Hematopoietic multipotent progenitor cell (in vitro differentiated cells): ENCODE data around the gene RBSN. TPM values are rescaled to one million over a fixed set of nuclear protein-coding genes. Genes with fewer than 3 reads are reported as not detected.
A peak's percentile ranks its signal among the peaks of the same experiment; 100 is the strongest.

Experiments used
- DNase-seq, 3 donors: peaks; one replicate each; pipeline ENCODE4 v3.0.0-alpha.2; 2011 to 2015; ENCODE audit warnings: low read depth in 2 of 3, low spot score in 2 of 3
- total RNA-seq: library from RNA; depleted of rRNA; stranded (reverse); fragments of >200 nt; gene quantifications from one replicate; pipeline ENCODE4 v1.2.3, GENCODE V29; 2012

The RBSN gene
- total RNA-seq, 1 donor: 12.4 TPM

GRCh38 chr3:15102256-15102655, 3.3 kb upstream of the RBSN start:
- peak in 1 of 3 donors; percentile 46 for DNase-seq

- no peak for DNase-seq
These were observed 583 bp upstream of the RBSN start for GRCh38 chr3:15099364-15100098.

DNA sequence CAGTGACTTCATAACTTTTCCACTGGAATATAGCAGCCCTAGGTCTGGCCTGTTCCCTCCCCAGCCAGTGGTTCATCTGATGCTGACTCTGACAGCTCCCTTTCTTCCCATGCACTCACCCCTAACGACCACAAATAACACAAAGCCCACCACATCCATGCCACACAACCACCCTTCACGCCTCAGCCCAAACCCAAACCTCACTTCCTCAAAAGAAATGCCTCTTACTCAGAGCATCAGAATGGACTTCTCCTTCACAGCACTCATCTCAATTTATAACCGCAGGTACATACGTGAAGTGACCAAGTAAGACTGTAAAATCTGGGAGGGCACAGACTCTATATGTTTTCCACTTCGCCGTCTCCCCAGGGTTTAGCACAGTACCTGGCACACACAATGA, 1.1 kb downstream of the RBSN start:
- peak in 2 of 3 donors; percentile 75 to 77 for DNase-seq

GRCh38 chr3:15096046-15096445, 2.9 kb downstream of the RBSN start:
- no peak for DNase-seq

DNA sequence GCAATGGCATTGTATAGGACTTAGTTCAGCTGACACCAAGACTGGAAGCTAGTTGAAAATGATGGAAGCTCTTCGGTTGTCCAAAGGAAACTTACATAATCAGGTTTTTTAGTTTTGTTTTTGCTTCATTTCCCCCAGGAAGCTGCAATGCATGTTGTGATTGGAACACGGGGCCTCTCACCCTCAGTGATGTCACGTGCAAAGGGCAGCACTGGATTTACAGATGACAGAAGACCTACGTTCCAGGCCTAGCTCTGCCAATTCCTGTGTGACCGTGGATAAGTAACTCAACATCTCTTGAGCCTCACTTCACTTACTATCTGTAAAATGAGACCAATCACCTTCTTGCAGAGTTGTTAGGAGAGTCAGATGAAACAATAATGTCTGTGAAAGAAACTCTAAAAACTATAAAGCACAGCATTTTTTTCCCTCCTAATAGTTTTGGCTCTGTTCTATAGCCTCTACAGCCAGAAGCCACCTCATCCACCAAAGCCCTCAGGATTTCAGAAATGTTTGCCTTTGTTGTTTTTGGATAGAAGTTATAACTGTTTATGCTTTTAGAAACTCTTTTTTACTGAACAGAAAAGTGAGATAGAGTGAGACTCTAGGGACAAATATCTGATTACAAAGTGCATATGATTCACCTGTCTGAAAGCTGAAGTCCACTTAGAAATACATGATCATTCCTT, 4.6 kb downstream of the RBSN start:
- DNase-seq: no peak

DNA sequence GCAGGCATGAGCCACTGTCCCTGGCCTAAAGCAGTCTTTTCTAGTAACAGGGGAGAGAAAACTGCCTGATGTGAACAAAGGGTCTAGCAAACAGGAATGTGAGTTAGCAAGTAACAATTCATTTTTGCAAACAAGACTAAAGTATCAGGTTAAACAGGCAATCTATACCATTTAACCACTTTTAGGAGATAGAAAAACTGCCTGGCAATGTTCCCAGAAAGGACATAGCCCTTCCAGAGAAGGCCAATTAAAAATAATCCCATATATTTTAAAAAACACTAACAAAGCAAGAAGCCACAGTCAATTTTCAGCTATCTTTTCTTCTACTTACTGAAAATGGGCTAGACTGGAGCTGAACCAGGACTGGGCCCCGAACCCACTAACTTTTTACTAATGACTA, 6.3 kb downstream of the RBSN start:
- no peak for DNase-seq

GRCh38 chr3:15091575-15091974, 7.4 kb downstream of the RBSN start:
- DNase-seq: no peak

DNA sequence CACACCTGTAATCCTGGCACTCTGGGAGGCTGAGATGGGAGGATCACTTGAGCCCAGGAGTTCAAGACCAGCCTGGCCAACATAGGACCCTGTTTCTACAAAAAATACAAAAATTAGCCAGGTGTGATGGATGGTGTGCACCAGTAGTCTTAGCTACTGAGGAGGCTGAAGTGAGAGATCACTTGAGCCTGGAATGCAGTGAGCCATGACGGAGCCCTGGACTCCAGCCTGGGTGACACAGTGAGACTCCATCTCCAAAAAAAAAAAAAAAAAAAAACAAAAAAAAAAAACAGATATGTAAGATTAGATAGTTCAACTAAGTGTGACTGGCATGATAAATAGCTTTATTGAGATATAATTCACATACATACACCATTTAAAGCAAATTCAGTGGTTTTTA, 9.7 kb downstream of the RBSN start:
- DNase-seq: no peak

DNA sequence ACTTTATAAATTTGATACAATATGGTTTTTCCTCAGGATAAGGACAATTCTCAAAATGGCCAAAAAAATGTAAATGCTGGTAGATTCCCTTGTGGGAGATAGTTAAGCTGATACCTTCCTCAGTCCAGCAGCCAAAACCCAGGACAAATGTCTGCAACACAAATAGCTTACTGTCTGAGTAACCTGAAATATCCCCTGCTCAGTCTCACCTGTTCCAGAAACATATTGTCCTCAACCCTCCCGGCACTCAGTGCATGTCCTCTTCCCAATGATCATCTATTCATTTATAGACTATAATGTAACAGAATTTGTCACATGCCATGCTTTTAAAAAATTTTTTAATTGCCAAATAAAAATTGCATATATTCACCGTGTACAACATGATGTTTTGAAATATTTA, 12.2 kb downstream of the RBSN start:
- no peak for DNase-seq

DNA sequence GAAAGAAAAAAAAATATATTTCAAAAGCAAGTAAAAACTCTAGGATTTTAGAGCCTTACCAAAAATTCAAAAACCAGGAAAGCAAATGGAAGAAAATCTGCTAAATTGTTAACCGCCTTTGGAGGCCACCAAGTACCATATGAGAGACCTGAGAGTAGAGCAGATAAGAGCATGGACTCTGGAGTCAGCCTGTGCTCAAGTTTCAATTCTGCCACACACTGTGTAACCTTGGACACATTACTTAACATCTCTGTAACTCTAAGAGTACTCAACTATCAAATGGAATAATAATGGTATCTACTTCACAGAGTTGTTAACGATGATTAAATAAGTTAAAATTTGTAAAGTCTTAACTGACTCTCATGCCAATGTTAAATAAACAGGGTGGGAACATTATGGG, 12.7 kb downstream of the RBSN start:
- no peak for DNase-seq

DNA sequence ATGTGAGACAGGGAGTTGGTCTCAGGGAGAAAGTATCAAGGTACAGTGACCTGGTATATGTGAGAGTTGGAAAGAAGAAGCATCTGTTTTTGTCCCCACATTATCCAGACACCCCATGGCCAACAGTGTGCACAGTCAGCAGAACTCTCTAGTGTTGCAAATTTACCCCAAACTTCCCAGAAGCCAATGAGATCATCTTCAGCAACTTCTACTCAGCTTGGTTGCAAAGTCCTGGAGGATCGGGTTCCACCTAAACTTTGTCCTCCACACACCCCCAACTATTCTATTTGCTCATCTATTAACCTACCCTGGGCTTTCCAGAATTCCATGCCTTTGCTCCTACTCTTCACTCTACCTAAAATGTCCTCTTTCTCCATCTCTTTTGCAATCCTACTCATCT, 15.7 kb downstream of the RBSN start:
- DNase-seq: no peak

DNA sequence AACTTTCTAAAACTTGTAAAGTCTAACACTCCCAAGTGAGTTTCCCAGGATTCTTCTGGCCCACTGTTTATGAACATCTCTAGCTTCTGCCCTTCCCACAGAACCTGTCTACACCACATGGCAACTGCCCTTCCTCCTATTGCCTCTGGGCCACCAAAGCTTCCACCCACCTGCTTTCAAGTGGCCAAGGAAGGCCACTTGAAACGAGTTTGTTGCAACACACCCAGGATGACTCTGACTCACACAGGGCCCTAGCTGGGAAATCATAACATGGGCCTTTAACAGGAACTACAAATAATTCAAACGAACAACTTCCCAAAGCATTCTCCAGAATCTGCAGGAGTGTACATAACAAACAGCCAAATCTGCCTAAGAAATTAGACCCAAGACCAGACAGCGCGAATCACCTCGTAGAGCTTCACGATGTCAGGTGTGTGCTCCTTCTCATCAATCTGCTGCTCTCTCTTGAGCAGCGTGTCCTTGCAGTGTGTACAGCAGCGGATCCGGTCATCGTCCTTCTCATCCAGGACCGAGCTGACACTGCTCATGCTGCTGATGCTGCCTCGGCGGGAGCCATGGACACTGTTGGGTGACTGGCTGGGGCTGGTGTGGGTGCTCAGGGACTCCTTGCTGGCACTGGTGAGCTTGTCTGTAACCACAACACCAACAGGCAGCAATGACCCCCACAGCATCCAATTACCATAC, 16.8 kb downstream of the RBSN start:
- no peak for DNase-seq

GRCh38 chr3:15079091-15079490, 19.9 kb downstream of the RBSN start:
- DNase-seq: no peak

GRCh38 chr3:15074500-15074899, 24.4 kb downstream of the RBSN start:
- DNase-seq: no peak

DNA sequence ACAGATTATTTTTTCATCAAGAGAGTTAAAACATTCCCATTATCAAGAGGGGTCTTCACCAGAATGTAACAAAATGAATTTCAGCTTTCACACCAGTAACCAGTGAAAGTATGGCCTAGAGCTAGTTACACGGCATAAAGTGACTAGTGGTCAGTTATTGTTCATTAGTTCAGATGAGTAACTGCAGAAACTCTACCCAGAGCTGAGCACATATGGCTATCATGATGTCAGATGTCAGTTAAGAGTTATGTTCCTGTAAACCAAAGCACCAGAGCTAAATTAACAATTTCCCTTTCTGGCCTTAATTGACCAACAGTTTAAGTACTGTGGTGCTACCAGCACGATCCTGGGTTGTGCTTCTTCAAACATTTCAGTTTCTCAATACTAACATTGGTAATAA, 27.2 kb downstream of the RBSN start:
- DNase-seq: no peak

DNA sequence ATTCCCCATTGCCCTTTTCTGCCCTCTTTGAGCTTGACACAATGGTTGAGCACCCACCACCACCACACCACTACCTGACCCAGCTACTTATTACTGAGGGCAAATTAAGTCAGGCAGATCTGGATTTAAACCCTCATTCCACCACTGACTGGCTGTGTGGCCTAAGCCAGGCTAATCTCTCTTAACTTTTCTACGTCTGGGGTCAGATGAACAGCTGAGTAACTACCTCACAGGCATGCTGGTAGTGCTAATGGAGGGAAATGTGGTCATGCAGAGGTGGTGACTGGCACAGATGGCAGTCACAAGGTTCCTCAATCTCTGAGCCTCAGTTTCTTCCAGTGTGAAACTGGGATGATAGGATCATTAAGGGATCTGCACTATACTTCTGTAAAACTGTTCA, 29.5 kb downstream of the RBSN start:
- no peak for DNase-seq

GRCh38 chr3:15066467-15066866, 32.5 kb downstream of the RBSN start:
- DNase-seq: no peak

DNA sequence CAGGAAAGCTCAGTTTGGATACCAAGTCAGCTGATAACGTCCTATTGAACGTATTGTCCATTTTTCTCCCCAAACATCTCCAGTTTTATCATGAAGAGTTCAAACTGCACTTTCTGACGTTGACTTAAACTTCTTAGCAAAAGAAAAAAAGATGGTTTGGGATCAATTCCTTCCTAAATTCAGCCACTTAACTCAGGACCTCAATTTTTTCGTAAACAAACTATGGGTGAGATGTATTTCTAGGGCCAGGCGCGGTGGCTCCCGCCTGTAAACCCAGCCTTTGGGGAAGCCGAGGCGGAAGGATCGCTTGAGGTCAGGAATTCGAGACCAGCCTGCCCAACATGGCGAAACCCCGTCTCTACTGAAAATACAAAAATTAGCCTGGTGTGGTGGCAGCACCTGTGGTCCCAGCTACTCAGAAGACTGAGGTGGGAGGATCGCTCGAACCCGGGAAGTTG, 33.4 kb downstream of the RBSN start:
- DNase-seq: no peak

GRCh38 chr3:15064835-15065549, 34.0 kb downstream of the RBSN start, which contains the start of gene MRPS25:
Gene MRPS25, minus strand, starts transcription at chr3:15065315. Its CDS starts 121 bp downstream, at chr3:15065194.
- DNase-seq: peak; percentile 70 to 94 (median 88)

DNA sequence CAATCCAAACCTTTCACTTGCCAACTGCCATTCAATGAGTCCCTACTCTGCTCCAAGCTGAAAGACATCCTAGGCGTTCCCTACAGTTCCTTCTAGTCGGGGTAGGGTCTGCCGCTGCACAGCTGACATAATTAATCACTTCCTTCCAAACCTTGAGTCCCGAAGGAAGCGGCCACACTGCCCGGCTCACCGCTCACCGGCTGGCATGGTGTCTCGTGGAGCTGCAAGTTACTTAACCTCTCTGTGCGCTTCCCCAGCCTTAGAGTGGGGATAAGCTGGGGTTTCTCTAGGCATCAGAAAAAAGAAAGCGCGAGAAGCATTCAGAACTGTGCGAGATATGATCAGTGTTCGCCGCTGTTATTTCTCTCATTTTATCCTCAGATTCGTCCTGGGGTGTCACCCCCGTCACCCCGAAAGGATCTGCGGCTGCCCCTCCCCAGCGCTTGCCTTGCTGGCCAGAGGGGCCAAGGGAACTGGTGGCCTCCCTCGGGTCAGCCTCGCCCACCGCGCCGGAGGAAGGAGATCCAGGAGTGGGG, 34.6 kb downstream of the RBSN start:
- peak in 1 of 3 donors; percentile 25 for DNase-seq
